Fibroblast of lung (primary cell): ENCODE results near the gene CDK2. TPM values are rescaled to one million over a fixed set of nuclear protein-coding genes. Genes with fewer than 3 reads are reported as not detected.
"Not testable (repeated sequence)": the region's sequence is repeated elsewhere in the genome, so short reads cannot be mapped to it uniquely, and the experiment has no call there.

ENCODE experiments used
- DNase-seq, 2 donors: peaks; one replicate each; pipeline versions ENCODE4 v3.0.0 to v3.0.0-alpha.2; 2010; ENCODE audit warnings: low read depth in 2 of 2
- H2AFZ ChIP-seq: 2 replicates; pipeline ENCODE4 v1.5.1; 2012; ENCODE audit warnings: low read length, control low read depth, inconsistent platforms
- H3K27ac ChIP-seq: 2 replicates; pipeline ENCODE4 v1.5.1; 2011; ENCODE audit warnings: low read length, control low read depth; ENCODE audit not compliant: insufficient read depth
- H3K27me3 ChIP-seq: 2 replicates; pipeline ENCODE4 v1.5.1; 2011; ENCODE audit warnings: mild to moderate bottlenecking, low read length; ENCODE audit not compliant: control insufficient read depth, insufficient read depth
- H3K36me3 ChIP-seq: 2 replicates; pipeline ENCODE4 v1.5.1; 2011; ENCODE audit warnings: low read length; ENCODE audit not compliant: control insufficient read depth, insufficient read depth
- H3K4me1 ChIP-seq: 2 replicates; pipeline ENCODE4 v1.5.1; 2011; ENCODE audit warnings: low read length; ENCODE audit not compliant: control insufficient read depth, insufficient read depth; ENCODE audit errors: extremely low read depth
- H3K4me2 ChIP-seq: 2 replicates; pipeline ENCODE4 v1.5.1; 2011; ENCODE audit warnings: low read length, control low read depth; ENCODE audit not compliant: insufficient read depth; ENCODE audit errors: extremely low read depth
- H3K4me3 ChIP-seq, 4 experiments: fragments of 200-600 bp in 1 of 4; sonication (generic) in 1 of 4; replicated peaks in 1 of 4; 2 replicates each; pipeline ENCODE4 v1.5.1; 2011 to 2016; ENCODE audit warnings: low read length in 4 of 4, low read depth in 3 of 4, mild to moderate bottlenecking in 3 of 4, control low read depth in 2 of 4, inconsistent platforms in 1 of 4, mixed read lengths in 1 of 4; ENCODE audit not compliant: insufficient read depth in 1 of 4; ENCODE audit errors: control extremely low read depth in 1 of 4
- H3K79me2 ChIP-seq: 2 replicates; pipeline ENCODE4 v1.5.1; 2012; ENCODE audit warnings: mild to moderate bottlenecking, low read length, inconsistent platforms; ENCODE audit not compliant: control insufficient read depth, insufficient read depth
- H3K9ac ChIP-seq: 2 replicates; pipeline ENCODE4 v1.5.1; 2011; ENCODE audit warnings: mild to moderate bottlenecking, low read length, control low read depth; ENCODE audit not compliant: insufficient read depth
- H3K9me3 ChIP-seq: 2 replicates; pipeline ENCODE4 v1.5.1; 2012; ENCODE audit warnings: low read depth, low read length; ENCODE audit not compliant: control insufficient read depth, insufficient read depth
- H4K20me1 ChIP-seq: 2 replicates; pipeline ENCODE4 v1.5.1; 2011; ENCODE audit warnings: low read length; ENCODE audit not compliant: control insufficient read depth, insufficient read depth; ENCODE audit errors: extremely low read depth
- EZH2 ChIP-seq: IDR thresholded peaks from 2 replicates; pipeline ENCODE4 v1.5.1; 2012; ENCODE audit warnings: low read length, control low read depth, mild to moderate bottlenecking; ENCODE audit errors: missing control alignments
- polyA plus RNA-seq, 2 donors: library from polyadenylated mRNA; depleted of rRNA in 1 of 2; stranded (reverse) in 1 of 2; unstranded in 1 of 2; fragments of >200 nt; gene quantifications; 2 replicates each; pipeline ENCODE4 v1.2.1, GENCODE V29; 2011 to 2012; ENCODE audit warnings: missing spikeins in 1 of 2
- total RNA-seq: library from RNA; depleted of rRNA; stranded (reverse); fragments of >200 nt; gene quantifications from 2 replicates; pipeline ENCODE4 v1.2.1, GENCODE V29; 2014
- TF ChIP-seq, protein P1 (sequence below), 2 donors: IDR thresholded peaks in 1 of 2; conservative IDR thresholded peaks in 1 of 2; 1 replicate in 1 of 2; 2 replicates in 1 of 2; pipeline ENCODE4 v1.5.1; 2011 to 2012; ENCODE audit warnings: low read length in 2 of 2, control low read depth in 1 of 2, inconsistent platforms in 1 of 2, low read depth in 1 of 2, mild to moderate bottlenecking in 1 of 2

Gene CDK2
- total and polyA plus RNA-seq, 2 donors (not counting 1 experiment from before 2014, with no cell fraction given): 12.7 to 32.5 TPM

DNA sequence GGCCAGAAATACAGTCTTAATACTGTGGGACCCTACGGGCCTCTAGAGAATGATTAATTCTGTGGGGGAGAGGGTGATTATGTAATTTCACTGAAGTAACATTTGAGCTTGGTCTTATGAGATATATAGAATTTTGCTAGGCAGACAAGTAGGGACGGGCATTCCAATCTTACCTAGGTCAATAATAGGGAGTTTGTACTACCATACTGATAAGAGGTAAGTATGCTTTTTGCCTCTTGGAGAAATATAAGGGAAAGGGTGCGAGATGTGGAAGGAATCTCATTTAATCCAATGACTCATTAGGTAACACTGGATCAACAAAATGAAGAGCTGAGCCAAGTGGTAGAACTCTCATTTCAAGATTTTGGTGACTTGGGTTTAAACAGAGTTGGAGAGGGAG lies 12.4 kb downstream of the CDK2 start:
- Histone ChIP-seq H3K36me3 (peaks cover 8% of the 10 kb centered on the region), H3K27me3 (no peaks in the 10 kb centered on the region), H3K4me3 (no peak overlapping the region), H3K27ac (no peak overlapping the region), H3K4me2 (no peak overlapping the region), H3K4me1 (peaks cover 2% of the 10 kb centered on the region), H3K9ac (no peak overlapping the region), H4K20me1 (no peaks in the 10 kb centered on the region), H3K9me3 (no peaks in the 10 kb centered on the region), H3K79me2 (peaks cover 53% of the 10 kb centered on the region), H2AFZ (no peak overlapping the region)
- no peak for DNase-seq
- no peak for TF ChIP-seq EZH2
- TF ChIP-seq, protein P1, sequence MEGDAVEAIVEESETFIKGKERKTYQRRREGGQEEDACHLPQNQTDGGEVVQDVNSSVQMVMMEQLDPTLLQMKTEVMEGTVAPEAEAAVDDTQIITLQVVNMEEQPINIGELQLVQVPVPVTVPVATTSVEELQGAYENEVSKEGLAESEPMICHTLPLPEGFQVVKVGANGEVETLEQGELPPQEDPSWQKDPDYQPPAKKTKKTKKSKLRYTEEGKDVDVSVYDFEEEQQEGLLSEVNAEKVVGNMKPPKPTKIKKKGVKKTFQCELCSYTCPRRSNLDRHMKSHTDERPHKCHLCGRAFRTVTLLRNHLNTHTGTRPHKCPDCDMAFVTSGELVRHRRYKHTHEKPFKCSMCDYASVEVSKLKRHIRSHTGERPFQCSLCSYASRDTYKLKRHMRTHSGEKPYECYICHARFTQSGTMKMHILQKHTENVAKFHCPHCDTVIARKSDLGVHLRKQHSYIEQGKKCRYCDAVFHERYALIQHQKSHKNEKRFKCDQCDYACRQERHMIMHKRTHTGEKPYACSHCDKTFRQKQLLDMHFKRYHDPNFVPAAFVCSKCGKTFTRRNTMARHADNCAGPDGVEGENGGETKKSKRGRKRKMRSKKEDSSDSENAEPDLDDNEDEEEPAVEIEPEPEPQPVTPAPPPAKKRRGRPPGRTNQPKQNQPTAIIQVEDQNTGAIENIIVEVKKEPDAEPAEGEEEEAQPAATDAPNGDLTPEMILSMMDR (conservative IDR thresholded peaks at IDR 0.05 in 1 of 2, IDR thresholded peaks at IDR 0.05 in 1 of 2; ENCODE audit: low read depth in 1 of 2, low read length in 2 of 2): no peak

DNA sequence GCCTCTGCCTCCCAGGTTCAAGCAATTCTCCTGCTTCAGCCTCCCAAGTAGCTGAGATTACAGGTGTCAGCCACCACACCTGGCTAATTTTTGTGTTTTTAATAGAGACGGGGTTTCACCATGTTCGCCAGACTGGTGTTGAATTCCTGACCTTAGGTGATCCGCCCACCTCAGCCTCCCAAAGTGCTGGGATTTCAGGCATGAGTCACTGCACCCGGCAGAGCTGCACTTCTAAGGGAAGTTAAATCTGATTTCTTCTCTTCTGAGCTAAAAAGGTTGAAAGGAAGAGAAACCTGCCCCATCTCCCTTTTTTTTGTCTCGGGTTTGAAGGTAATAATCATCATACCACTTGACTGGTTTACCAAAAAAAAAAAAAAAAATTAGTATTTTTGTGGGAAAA lies 15.3 kb downstream of the CDK2 start:
- H4K20me1 ChIP-seq, H3K4me3 ChIP-seq, H3K27me3 ChIP-seq, H3K9me3 ChIP-seq, H3K4me2 ChIP-seq, H3K9ac ChIP-seq, H2AFZ ChIP-seq, H3K27ac ChIP-seq, H3K4me1 ChIP-seq: not testable (repeated sequence)
- peaks cover 27% of the 10 kb centered on the region for H3K79me2 ChIP-seq
- peaks cover 10% of the 10 kb centered on the region for H3K36me3 ChIP-seq
- peak in 1 of 2 donors; percentile 21 for DNase-seq

DNA sequence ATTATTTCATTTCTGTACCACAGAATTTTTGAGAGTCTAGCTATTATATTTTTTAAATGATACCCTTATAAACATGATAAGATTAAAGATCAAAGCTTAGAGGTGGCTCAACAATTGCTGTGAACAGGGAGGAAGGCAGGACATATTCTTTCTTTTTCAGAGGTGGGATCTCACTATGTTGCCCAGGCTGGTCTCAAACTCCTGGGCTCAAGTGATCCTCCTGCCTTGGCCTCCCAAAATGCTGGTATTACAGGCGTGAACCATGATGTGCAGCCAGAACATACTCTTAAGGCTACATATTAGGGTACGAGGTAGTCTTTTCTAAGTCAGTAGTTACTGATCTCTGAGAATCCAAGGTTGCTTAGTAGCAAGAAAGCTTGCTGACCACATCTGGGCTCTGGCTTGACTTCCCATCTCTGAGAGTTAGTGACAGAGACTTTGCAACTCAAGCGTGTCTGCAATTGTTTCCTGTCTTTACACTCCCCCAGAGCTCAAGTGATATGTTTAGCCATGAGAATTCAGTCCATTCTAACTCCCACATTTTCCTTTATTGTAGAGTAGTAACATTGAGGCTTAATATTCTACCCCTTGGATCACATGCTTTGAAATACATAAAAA lies 15.8 kb downstream of the CDK2 start:
- no peak for DNase-seq
- Histone ChIP-seq H2AFZ (no peak overlapping the region), H3K36me3 (peaks cover 10% of the 10 kb centered on the region), H4K20me1 (no peaks in the 10 kb centered on the region), H3K9me3 (no peaks in the 10 kb centered on the region), H3K27me3 (no peaks in the 10 kb centered on the region), H3K9ac (no peak overlapping the region), H3K4me1 (no peaks in the 10 kb centered on the region), H3K4me3 (no peak overlapping the region), H3K27ac (no peak overlapping the region), H3K79me2 (peaks cover 22% of the 10 kb centered on the region), H3K4me2 (no peak overlapping the region)
- TF ChIP-seq, protein P1 (conservative IDR thresholded peaks at IDR 0.05 in 1 of 2, IDR thresholded peaks at IDR 0.05 in 1 of 2; ENCODE audit: low read depth in 1 of 2, low read length in 2 of 2): no peak
- no peak for TF ChIP-seq EZH2
